DMS153 treated with DMSO at 0.1 percent for 48 hours (cell line): Measurements from ENCODE around the gene DISP2.

Experiments used
- DNase-seq: peaks from one replicate; lab custom pipeline; 2025; ENCODE audit not compliant: unreplicated experiment; lab: John Stamatoyannopoulos, UW

The DISP2 gene

DNA sequence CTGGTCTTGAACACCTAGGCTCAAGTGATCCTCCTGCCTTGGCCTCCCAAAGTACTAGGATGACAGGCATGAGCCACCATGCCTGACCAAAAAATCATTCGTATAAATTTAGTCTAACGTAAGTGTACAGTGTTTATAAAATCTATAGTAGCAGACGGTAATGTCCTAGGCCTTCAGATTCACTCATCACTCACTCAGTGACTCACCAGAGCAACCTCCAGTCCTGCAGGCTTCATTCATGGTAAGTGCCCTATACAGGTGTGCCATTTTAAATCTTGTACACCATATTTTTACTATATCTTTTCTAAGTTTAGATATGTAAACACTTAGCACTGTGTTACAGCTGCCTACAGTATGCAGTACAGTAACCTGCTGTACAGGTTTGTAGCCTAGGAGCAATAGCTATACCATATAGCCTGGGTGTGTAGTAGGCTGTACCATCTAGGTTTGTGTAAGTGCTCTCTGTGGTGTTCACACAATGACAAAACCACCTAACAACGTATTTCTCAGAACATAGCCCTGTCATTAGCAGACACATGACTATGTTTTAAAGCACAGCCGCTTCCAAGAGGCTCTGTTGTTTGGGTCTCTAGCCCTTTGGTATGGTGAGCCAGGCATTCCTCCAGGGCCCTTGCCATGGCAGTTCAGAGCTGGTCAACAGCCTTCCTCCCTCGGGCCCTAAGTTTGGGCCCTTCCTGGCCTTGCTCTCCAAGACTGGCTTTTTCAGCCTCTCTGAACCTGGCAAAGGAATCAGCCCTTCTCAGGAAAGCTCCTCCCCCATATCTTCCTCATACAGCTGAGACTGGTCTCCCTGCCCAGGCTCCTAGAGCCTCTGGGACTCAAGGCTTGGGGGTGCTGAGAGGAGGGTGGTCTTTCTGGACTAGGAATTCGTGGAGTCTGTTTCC, 15.4 kb upstream of the DISP2 start:
- DNase-seq: no peak

DNA sequence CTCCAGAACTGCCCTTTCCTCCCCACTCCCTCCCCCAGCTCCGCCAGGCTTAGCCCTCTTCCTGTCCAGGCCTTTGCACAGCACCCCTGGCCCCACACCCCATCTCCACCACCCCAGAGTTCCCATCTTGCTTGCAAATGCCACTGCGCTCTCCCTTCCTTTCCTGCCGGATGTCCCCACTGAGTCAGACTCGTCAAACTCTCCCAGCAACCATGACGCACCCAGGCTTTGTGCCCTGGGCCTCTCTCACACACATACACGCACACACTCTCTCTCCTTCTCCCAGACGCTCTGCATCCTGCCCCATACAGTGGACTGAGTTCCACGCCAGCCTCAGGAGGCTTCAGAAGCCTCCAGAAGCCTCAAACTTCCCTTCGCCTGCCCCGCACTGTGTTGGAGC, 14.5 kb upstream of the DISP2 start:
- DNase-seq: no peak

DNA sequence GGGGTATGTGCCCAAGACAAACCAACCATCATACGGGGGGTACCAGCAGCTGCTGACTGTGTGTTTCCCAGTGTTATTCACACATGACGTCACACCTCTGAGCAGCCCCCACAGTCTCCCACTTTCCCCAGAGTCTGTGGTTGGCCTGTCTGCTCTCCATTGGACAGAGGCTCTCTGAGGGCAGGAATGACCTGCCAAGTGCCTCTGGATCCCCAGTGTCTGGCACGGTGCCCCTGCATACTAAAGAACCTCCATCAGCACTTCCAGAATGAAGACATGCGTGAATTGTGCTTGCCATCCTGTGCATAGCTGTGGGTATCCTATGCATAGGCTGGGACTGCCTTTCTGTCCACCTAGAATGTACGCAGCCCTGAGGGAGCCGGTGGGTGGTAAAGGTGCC, 13.8 kb upstream of the DISP2 start:
- DNase-seq: no peak

DNA sequence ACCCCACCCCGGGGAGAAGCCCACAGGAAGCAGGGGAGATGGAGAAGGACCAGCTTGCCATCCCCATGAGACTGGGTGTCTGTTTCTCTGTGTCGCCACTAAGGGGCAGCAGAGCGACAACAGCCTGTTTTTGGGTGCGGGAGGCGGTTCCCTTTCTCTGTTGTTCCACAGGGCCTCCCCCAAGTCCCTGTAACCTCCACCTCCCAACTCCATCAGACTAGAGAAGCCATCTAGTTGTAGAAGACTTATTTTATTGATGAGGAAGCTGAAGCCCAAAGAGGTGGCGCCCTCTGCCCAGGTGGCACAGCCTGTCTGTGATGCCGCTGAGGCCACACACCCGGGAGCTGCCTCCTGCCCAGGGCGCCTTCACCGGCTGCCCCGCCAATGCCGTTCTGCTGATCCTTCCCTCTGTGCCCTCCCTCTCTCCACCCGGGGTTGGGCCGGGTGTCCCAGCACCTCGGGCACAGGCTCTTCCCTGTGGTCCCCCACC, 13.3 kb upstream of the DISP2 start:
- no peak for DNase-seq

DNA sequence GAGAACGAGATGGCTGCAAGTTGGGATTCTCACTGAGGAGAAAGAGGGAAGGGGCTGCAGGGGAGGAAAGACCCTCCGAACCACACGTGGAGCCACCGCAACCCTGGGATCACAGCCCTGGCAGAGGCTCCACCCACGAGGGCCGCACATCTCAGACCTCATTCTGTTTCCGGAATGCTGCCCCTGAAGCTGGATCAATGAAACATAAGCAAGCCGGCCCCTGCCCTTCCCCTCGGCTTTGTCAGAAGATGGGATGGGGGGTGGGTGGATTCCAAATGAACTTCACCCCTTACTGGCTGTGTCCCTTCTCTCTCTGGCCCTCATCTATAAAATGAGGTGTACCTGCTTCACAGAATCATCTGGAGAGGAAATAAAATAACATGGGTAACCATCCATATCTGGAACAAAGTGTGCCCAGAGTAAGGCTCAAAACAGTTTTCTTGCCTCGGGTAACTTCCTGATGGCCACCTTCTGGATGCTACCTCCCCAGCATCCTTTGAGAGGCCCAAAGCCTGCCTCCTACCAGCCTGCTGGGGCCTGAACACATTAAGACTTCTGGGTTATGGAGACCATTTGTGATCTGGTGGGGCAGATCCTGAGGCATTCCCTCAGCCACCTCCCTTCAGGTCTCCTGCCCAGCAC, 12.7 kb upstream of the DISP2 start:
- DNase-seq: no peak

DNA sequence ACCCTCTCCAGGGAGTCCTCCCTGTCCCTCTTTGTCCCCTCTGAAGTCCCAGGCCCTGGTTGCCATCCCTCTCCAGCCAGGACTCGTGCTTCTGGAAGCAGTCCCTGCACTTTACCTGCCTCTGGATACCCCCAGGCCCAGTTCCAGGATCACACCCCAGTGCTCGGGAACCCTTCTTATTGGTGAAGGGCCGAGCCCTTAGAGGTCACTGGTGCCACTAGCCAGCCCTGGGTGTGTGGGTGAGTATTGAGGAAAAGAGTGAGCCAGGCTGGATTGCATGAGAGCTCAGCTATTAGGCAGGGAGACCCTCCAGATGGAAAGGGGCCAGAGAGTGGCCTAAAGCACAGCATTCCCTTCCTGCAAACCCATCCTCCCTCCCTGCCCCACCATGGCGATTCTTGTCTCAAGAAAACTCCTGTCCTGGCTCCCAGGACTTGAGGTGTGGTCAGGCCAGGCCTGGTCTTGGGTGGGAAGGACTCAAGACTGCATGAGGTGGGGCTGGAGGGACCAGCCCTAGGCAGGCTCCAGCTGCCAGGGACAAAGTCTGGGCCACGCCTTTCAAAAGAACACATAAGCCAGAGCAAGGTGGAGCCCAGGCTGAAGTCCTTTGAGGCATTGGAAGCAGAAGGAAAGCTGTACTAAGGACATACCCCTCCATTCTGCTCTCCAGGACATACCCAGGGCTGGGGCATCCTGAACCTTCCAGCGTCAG, 12.0 kb upstream of the DISP2 start:
- no peak for DNase-seq

DNA sequence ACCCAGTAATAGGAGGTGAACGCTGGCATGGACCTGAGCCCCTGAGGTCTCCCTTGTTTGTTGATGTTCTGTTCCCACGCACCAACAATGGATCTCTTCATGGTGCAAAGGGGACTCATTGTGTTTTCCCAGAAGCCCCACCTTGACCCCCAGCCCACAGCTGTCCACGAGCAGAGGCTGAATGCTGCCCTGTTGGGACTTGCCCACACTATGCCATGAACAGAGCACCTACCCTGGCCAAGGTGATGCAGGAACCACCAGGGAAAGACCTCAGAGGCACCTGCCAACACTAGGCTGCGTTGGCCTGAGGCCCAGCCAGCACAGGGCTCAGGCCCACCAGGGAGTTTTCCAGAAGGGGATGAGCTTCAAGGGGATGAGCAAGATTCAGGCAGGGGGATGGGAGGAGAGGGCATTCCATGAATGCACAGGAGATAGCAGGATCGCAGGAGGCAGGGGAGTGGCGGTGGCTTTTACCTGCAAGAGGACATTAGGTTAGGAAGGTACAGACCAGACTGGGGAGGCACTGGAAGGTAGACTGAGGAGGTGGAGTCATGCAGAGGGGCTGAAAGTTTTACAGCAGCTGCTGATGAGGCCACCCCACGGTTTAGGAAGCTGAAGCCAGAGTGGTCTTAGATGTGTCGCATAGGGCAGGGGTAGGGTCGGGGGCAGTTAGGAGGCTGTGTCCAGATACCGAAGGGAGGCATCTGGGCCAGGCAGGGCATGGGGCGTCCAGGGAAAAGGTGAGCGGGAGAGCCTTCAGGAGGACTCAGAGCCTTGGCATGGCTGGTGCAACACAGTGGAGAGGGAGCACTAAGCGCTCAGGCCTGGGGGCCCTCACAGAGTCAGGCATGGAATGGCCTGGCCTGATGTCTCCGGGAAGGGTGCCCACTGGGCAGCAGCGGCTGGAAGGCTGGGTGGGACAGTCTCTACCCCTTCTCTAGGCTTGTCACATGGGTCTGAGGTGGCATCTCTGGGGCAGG, 11.2 kb upstream of the DISP2 start:
- no peak for DNase-seq

DNA sequence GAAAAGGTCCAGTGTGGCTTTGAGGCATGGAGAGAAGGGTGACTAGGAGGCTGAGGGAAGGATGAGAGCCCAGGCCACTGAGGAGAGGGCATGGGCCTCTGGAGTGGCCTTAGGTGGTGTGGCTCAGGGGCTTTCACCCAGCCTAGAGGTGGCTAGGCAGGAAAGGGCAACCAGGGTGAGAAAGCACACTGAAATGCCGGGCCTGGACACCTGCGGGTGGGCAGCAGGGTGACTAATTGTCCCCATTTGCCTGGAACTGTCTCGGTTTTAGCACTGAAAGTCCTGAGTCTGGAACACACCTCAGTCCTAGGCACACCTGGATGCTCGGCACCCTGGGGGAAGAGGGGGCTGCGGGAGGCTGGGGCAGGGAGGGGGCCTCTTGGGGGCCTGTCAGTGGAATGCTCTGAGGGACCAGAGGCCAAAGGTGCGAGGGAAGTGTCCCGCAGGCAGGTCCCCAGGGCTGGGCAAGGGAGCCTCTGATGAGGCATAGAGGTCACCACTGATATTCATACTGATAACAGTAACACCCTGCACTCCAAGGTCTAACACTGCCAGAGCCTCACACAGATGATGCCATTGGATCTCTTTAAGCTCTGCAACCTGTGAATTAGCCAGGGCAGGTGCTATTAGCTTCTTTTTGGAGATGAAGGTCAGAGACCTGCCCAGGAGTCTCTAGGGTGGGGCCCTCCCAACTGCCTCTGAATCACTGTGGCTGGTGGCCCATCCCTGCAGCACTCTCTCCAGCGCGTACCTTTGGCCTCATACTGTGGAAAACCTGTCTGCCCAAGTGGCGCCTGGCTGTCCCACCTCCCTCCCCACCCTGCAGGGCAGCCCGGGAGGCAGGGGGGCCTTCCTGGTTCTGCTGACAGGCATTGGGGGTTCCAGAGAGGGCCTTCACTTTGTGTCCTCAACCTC, 10.2 kb upstream of the DISP2 start:
- DNase-seq: no peak

DNA sequence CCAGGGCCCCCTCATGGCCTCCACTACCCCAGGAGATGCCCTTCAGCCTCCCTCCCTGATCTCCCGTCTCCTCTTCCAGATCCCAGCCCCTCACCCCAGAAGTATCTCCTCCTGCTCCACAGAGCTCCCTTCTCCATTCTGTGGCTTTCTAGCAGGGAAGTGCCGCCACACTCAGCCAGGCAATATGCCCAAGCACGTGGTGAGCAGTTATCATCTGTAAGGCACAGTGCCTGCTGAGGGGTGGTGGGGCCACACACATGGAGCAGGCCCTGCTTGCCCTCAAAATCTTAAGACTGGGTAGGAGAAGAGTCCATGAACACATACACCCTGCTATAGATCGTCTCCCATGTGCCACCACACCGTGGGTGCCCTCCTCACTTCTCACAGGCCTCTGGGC, 9.5 kb upstream of the DISP2 start:
- no peak for DNase-seq

DNA sequence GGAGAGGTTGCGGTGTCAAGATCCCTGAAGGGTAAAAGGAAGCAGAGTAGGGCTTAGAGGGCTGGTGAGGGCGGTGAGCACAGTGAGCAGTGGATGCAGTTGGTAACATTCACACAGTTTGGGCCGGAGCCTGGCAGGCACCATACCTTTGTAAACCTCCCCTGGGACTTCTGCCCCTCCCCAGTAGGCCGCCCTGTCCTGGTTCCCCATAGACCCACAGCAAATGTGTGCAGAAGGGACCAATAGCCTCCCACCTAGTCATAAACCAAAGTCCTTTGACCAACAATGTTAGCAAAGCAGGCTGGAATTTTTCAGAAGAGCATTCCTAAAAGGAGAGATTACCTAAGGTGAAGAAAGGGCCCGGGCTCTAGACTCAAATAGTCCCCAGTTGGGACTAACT, 8.9 kb upstream of the DISP2 start:
- DNase-seq: no peak

DNA sequence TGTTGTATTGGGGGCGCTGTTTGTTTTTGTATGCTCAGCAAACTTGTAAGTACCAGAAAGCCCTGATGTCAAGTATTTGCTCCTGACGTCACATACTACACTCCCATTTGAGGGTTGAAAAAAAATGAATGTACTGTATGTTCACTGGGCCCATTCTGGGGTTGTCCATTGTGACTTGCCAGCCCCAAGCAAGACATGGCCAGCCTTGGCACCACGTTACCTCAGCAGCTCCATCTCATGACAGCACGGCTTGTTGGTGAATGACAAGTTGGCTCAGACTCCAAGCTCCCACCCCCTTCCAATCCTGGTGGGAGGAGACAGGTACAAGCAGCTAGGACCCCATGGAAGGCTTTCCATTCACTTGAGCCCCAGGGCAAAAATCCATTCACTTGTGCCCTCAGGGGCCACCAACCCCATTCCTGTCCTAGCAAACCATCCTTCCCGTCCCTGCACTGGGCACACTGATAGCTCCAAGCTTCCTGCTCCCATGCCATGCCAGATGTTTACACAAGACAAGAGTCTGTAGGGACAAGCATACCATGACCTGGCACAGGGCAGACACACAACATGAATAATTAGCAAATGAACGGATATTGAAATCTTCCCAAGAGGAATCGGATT, 5.6 kb upstream of the DISP2 start:
- DNase-seq: no peak

DNA sequence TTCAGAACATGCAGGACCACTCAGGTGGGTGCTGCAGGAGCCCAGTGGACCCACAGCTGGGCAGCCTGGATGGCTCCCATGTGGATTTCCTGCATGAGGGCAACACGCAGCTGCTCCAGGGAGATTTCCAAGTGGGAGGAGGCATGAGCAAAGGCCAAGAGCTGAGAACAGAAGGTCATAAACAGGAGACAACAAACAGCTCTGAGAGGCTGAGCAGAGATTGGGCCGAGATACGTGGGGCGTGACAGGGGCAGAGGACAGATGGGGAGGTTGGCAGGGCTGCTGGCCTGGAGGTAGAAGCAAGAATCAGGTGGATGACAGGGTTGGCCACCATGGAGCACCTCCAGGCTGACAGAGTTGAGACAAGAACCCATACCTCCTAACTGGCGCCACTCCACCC, 4.3 kb upstream of the DISP2 start:
- no peak for DNase-seq

DNA sequence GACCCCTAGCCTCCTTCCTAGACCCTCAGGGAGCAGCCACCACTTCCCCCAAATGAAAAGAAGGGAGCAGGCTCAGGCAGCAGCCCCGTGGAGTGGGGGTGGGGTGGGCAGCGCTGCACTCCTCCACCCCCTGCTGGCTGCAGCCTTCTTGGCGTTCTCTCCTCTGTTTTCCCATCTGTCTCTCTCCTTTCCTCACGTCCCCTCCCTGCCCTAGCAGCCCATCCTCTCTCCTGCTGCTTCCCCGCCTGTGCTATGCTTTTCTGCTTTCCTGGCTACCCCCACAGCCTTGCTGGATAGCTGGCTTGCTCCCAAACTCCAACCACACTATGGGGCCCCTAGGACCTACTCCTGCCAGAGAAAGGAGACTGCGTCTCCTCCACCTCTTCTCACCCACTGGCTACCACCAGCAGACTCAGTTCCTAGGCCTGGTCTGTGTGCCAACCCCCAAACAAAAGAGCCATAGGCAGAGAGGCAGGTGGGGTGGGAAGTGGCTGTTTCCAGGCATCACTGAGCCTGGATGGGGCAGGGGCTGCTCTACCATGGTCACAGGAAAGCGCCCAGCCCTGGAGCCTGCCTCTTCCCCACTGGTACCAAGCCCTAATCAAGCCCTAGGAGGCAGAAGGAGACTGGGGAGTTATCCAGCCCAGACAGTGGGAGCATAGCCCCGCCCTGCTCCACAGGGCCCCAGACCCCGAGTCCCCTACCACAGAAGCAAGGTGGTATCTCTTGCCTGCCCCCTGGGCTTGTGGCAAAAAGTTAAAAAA, 3.4 kb upstream of the DISP2 start:
- DNase-seq: no peak

DNA sequence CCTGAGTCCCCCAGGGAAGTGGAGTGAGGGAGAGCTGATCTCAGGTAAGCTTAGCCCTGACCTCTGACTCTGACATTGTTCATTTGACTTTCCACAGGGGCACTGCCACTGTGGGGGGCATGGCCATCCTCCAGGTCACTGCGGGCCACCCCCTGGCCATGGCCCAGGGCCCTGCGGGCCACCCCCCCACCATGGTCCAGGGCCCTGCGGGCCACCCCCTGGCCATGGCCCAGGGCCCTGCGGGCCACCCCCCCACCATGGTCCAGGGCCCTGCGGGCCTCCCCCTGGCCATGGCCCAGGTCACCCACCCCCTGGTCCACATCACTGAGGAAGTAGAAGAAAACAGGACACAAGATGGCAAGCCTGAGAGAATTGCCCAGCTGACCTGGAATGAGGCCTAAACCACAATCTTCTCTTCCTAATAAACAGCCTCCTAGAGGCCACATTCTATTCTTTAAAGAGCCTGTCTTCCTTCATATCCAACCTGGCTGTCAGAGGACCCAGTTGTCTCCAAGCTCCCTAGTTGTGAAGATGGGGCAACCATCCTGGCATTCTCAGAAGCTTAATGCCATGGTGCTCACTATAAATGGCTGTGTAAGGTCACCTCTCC, 1.9 kb upstream of the DISP2 start:
- no peak for DNase-seq

DNA sequence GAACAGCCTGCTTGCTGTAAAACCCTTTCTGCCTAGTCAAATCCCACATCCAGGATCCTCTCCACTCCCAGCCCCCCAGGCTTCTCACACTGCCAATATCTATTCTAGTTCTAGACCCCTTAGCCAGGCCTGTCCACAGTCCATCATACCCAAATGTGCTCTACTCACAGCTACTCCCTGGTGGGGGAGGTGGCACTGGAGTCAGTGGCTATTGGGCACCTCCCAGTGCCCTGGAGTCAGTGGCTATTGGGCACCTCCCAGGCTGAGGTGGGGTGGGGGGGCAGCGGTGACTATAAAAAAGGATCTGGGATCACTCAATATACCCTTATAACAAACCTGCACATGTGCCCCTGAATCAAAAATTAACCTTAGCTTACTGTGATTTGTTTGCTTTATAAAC, 773 bp upstream of the DISP2 start:
- no peak for DNase-seq

DNA sequence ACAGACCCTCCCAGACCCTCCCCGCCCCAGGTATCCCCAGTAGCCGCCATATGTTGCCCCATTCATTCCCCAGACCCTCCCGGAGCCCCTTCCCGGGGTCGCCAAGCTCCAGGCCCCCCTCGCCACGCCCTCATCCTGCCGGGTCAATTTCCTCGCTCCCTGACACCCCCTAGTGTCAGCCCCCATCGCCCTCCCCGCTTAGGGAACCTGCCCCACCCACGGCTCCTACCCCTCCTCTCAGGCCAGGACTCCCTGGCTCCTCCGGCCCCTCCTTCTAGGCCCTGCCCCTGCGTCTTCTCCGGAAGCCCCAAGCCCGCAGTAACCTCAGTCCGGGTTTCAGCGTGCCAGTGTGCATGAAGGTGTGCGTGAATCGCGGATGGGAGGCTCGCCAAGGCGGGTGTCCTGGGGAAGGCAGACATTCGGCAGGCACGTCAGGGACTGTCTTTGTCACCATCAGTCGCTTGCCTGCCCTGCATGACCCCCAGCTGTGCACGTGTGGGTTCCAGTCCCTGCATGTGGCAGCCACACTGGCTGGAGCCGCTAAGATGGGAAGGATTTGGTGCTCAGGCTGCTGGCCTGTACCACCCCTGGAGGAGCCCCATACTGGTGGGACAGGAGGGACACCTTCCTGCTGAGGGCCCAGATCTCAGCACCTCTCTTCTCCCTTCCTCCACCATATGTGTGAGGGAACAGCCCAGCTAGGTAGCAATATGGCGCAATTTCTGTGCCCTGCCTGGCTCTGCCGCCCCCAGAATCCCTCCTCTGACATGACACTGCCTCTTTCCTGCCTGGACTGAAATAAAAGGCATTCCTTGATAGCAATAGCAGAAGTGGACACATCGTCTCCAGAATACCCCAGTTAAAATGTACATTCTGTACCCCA, 693 bp downstream of the DISP2 start:
- DNase-seq: no peak

DNA sequence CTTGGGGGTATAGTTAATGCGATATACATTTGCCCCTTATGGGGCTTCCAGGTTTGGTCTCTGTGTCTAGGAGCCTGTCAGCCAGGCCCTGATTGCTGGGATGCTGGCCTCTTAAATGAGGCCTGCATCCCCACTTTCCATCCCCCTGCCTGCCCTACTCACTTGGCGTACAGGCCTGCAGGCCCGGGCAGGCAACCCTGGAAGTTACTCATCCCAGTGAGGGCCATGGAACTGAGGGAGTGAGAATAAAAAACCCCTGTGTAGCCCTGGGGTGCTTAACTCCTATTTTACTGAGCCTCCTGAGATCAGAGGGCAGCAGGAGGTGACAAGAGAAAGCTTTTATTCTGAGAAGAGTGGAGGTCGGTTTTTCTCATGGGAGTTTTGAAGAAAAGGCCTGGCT, 2.0 kb downstream of the DISP2 start:
- no peak for DNase-seq
